WI38 (cell line): Measurements from ENCODE around the gene TSHZ2.
"Not testable (repeated sequence)": the region's sequence is repeated elsewhere in the genome, so short reads cannot be mapped to it uniquely, and the experiment has no call there.

Experiments used
- H3K4me3 ChIP-seq: 2 replicates; pipeline ENCODE4 v1.5.1; 2011; ENCODE audit warnings: low read depth, mild to moderate bottlenecking, control low read depth, low read length
- TF ChIP-seq, protein P1 (sequence below): IDR thresholded peaks from 2 replicates; pipeline ENCODE4 v1.5.1; 2012; ENCODE audit warnings: low read depth, mild to moderate bottlenecking, control low read depth, low read length

The TSHZ2 gene

GRCh38 chr20:53084408-53084997 lies 112.3 kb downstream of the TSHZ2 start:
- H3K4me3 ChIP-seq, result no peak overlapping the region
- TF ChIP-seq, protein P1, sequence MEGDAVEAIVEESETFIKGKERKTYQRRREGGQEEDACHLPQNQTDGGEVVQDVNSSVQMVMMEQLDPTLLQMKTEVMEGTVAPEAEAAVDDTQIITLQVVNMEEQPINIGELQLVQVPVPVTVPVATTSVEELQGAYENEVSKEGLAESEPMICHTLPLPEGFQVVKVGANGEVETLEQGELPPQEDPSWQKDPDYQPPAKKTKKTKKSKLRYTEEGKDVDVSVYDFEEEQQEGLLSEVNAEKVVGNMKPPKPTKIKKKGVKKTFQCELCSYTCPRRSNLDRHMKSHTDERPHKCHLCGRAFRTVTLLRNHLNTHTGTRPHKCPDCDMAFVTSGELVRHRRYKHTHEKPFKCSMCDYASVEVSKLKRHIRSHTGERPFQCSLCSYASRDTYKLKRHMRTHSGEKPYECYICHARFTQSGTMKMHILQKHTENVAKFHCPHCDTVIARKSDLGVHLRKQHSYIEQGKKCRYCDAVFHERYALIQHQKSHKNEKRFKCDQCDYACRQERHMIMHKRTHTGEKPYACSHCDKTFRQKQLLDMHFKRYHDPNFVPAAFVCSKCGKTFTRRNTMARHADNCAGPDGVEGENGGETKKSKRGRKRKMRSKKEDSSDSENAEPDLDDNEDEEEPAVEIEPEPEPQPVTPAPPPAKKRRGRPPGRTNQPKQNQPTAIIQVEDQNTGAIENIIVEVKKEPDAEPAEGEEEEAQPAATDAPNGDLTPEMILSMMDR, result no peak

GRCh38 chr20:53085720-53086119 lies 113.6 kb downstream of the TSHZ2 start:
- TF ChIP-seq, protein P1, result no peak
- H3K4me3 ChIP-seq, result no peak overlapping the region

DNA sequence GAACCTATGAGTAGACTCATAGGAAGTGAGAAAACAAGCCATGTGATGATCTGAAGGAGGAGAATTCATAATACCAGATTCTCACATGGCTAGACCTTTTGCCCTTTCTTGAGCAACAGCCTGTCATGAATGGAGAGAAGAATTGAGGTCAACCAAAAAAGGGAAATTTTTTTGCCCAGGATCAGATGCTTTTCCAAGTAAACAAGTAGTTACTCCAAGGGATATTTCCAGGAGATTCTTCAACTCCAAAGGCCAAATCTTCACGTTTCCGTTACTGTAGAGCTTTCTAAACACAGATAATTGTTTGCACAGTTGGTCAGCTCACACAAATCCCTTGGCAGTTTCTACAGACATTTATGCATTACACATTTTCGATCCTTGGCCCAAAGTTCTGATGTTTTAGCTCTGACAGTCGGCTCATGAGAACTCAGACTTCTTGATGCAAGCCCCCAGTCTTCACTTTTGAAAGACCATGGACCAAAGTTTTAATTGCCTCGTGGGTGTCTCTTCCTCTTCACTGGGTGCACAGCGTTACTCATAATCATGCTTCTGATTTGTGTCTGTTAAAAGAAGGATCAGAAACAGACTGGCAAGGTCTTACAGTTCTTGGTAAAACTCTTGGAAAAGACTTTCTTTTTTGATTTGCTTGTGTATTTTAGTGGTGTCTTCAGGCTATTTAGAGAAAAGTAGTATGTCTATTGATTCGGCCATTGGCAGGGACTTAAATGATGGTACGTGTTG lies 115.0 kb downstream of the TSHZ2 start:
- H3K4me3 ChIP-seq, result no peak overlapping the region
- TF ChIP-seq, protein P1, result no peak

DNA sequence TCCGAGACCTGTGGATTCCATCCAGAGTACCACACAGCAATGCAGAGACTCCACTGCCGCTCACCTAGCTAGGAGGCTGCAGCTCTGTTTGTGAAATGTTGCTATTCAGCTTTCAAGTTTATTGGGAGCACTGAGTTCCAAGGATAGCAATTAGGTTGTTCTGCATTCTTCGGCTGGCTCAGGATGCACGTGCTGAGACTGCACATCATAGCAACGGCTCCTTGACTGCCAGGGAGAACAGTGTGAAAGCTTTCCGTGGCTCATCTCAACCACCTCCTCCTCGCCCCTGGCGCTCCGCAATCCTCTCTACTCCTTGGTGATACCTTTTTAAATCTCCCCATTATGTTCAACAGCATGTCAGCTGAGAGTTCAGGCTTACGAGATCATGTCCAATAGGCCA lies 116.6 kb downstream of the TSHZ2 start:
- H3K4me3 ChIP-seq, result no peak overlapping the region
- TF ChIP-seq, protein P1, result no peak

GRCh38 chr20:53089851-53090250 lies 117.7 kb downstream of the TSHZ2 start:
- not testable (repeated sequence) for H3K4me3 ChIP-seq

DNA sequence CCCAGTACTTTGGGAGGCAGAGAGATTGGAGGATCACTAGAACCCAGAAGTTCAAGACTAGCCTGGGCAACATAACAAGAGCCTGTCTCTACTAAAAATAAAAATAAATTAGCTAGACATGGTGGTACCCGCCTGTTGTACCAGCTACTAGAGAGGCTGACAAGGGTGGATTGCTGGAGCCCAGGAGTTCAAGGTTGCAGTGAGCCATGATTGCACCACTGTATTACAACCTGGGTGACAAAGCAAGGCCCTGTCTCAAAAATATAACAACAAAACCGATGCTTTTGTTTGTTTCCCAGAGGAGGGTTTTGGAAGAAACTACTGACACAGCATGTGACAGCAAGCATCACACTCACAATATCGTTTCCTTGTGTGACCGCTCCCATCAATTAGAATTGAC lies 119.6 kb downstream of the TSHZ2 start:
- TF ChIP-seq, protein P1, result no peak
- H3K4me3 ChIP-seq, result no peak overlapping the region

DNA sequence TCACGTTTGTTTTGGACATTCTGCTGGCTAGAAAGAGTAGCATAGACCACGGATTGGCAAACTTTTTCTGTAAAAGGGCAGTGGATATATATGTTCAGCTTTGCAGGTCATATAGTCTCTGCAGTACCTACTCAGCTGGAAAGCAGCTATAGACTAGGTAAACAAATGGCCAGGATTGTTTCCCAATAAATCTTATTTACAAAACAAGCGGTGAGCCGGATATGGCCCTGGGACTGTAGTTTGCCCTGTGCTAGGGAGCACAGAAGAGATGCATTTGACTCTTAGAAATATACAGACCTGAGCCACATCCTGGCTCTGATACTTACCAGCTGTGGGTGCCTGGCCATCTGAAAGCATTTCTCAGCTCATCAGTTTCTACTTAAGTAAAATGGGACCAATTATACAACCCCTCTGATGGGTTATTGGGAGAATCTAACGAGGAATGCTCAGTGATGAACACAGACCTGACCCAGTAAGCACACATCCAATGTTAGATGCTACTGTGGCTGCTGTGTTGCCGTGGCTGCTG lies 120.7 kb downstream of the TSHZ2 start:
- H3K4me3 ChIP-seq, result no peak overlapping the region
- TF ChIP-seq, protein P1, result no peak
